ENCODE data around the gene C14orf132. TPM values are rescaled to one million over a fixed set of nuclear protein-coding genes. Genes with fewer than 3 reads are reported as not detected.
A peak's percentile ranks its signal among the peaks of the same experiment; 100 is the strongest.

The C14orf132 gene
- total RNA-seq, 1 donor from 2014 or later: 33.2 TPM

- Mint-ChIP-seq H3K4me3 (ENCODE audit: unreplicated experiment) (no peak overlapping the region), H3K27ac (ENCODE audit: unreplicated experiment) (no peak overlapping the region), H3K36me3 (ENCODE audit: low read depth) (peaks cover 5% of the 10 kb centered on the region)
These were observed 19.5 kb downstream of the C14orf132 start for GRCh38 chr14:96058576-96059200.

GRCh38 chr14:96059519-96060135 is 20.5 kb downstream of the C14orf132 start:
- Mint-ChIP-seq H3K27ac (ENCODE audit: unreplicated experiment) (no peak overlapping the region), H3K36me3 (ENCODE audit: low read depth) (peaks cover 5% of the 10 kb centered on the region), H3K4me3 (ENCODE audit: unreplicated experiment) (no peak overlapping the region), H3K4me1 (ENCODE audit: low read depth) (peaks cover 39% of the 10 kb centered on the region), H3K27me3 (ENCODE audit: low read depth) (no peaks in the 10 kb centered on the region), H3K9me3 (ENCODE audit: low read depth) (no peaks in the 10 kb centered on the region)
- TF ChIP-seq CTCF (IDR thresholded peaks at IDR 0.05): no peak
- peak; percentile 41 for DNase-seq (ENCODE audit: low spot score)

More at GRCh38 chr14:96058576-96059200, 19.5 kb downstream of the C14orf132 start:
- peaks cover 43% of the 10 kb centered on the region for H3K4me1 Mint-ChIP-seq (ENCODE audit: low read depth)
- H3K27me3 Mint-ChIP-seq (ENCODE audit: low read depth): no peaks in the 10 kb centered on the region
- peak; percentile 65 for DNase-seq (ENCODE audit: low spot score)
- no peak for TF ChIP-seq CTCF (IDR thresholded peaks at IDR 0.05)
- H3K9me3 Mint-ChIP-seq (ENCODE audit: low read depth): no peaks in the 10 kb centered on the region

GRCh38 chr14:96060186-96060933 is 21.2 kb downstream of the C14orf132 start:
- peaks cover 5% of the 10 kb centered on the region for H3K36me3 Mint-ChIP-seq (ENCODE audit: low read depth)
- H3K9me3 Mint-ChIP-seq (ENCODE audit: low read depth): no peaks in the 10 kb centered on the region
- DNase-seq (ENCODE audit: low spot score): peak; percentile 33
- H3K4me3 Mint-ChIP-seq (ENCODE audit: unreplicated experiment): no peak overlapping the region
- no peak for TF ChIP-seq CTCF (IDR thresholded peaks at IDR 0.05)
- H3K27ac Mint-ChIP-seq (ENCODE audit: unreplicated experiment): no peak overlapping the region
- peaks cover 31% of the 10 kb centered on the region for H3K4me1 Mint-ChIP-seq (ENCODE audit: low read depth)
- no peaks in the 10 kb centered on the region for H3K27me3 Mint-ChIP-seq (ENCODE audit: low read depth)

- no peak for DNase-seq (ENCODE audit: low spot score)
- H3K4me1 Mint-ChIP-seq (ENCODE audit: low read depth): peaks cover 20% of the 10 kb centered on the region
- H3K9me3 Mint-ChIP-seq (ENCODE audit: low read depth): no peaks in the 10 kb centered on the region
- peaks cover 5% of the 10 kb centered on the region for H3K36me3 Mint-ChIP-seq (ENCODE audit: low read depth)
- TF ChIP-seq CTCF (IDR thresholded peaks at IDR 0.05): no peak
- no peak overlapping the region for H3K27ac Mint-ChIP-seq (ENCODE audit: unreplicated experiment)
- no peak overlapping the region for H3K4me3 Mint-ChIP-seq (ENCODE audit: unreplicated experiment)
- H3K27me3 Mint-ChIP-seq (ENCODE audit: low read depth): no peaks in the 10 kb centered on the region
These were observed 22.8 kb downstream of the C14orf132 start for GRCh38 chr14:96062010-96062409.

- no peak overlapping the region for H3K4me3 Mint-ChIP-seq (ENCODE audit: unreplicated experiment)
- H3K27ac Mint-ChIP-seq (ENCODE audit: unreplicated experiment): no peak overlapping the region
- no peak for TF ChIP-seq CTCF (IDR thresholded peaks at IDR 0.05)
- H3K27me3 Mint-ChIP-seq (ENCODE audit: low read depth): no peaks in the 10 kb centered on the region
- no peaks in the 10 kb centered on the region for H3K9me3 Mint-ChIP-seq (ENCODE audit: low read depth)
- peaks cover 20% of the 10 kb centered on the region for H3K4me1 Mint-ChIP-seq (ENCODE audit: low read depth)
- DNase-seq (ENCODE audit: low spot score): no peak
- peaks cover 5% of the 10 kb centered on the region for H3K36me3 Mint-ChIP-seq (ENCODE audit: low read depth)
These were observed 23.3 kb downstream of the C14orf132 start for GRCh38 chr14:96062506-96062905.
